NCI-H748 treated with DMSO at 0.1 percent for 48 hours (cell line): ENCODE measurements around the gene HMCN1.
A peak's percentile ranks its signal among the peaks of the same experiment; 100 is the strongest.

Experiments
- DNase-seq: peaks from one replicate; lab custom pipeline; 2025; lab: John Stamatoyannopoulos, UW

Gene HMCN1

GRCh38 chr1:185912504-185912903, 178.3 kb downstream of the HMCN1 start:
- DNase-seq: no peak

GRCh38 chr1:185914089-185914488, 179.9 kb downstream of the HMCN1 start:
- DNase-seq: no peak

- no peak for DNase-seq
Observed at GRCh38 chr1:185916861-185917260, 182.7 kb downstream of the HMCN1 start.

GRCh38 chr1:185917646-185918045, 183.5 kb downstream of the HMCN1 start:
- DNase-seq: no peak

GRCh38 chr1:185920602-185921001, 186.4 kb downstream of the HMCN1 start:
- DNase-seq: no peak

- no peak for DNase-seq
Observed at GRCh38 chr1:185921636-185922035, 187.4 kb downstream of the HMCN1 start.

- peak; percentile 20 for DNase-seq
Observed at GRCh38 chr1:185926588-185926987, 192.4 kb downstream of the HMCN1 start.

GRCh38 chr1:185929776-185930175, 195.6 kb downstream of the HMCN1 start:
- DNase-seq: no peak

GRCh38 chr1:185931438-185931837, 197.2 kb downstream of the HMCN1 start:
- DNase-seq: no peak

GRCh38 chr1:185933580-185933979, 199.4 kb downstream of the HMCN1 start:
- DNase-seq: no peak

- DNase-seq: no peak
Observed at GRCh38 chr1:185934476-185935189, 200.4 kb downstream of the HMCN1 start.

- DNase-seq: no peak
Observed at GRCh38 chr1:185935360-185935759, 201.2 kb downstream of the HMCN1 start.

- no peak for DNase-seq
Observed at GRCh38 chr1:185936641-185937040, 202.4 kb downstream of the HMCN1 start.

- no peak for DNase-seq
Observed at GRCh38 chr1:185938396-185938795, 204.2 kb downstream of the HMCN1 start.

- DNase-seq: no peak
Observed at GRCh38 chr1:185939142-185939541, 205.0 kb downstream of the HMCN1 start.

- DNase-seq: no peak
Observed at GRCh38 chr1:185942961-185943360, 208.8 kb downstream of the HMCN1 start.

GRCh38 chr1:185956881-185957280, 222.7 kb downstream of the HMCN1 start:
- DNase-seq: no peak

GRCh38 chr1:185957441-185958363, 223.5 kb downstream of the HMCN1 start:
- no peak for DNase-seq

GRCh38 chr1:185960422-185961321, 226.5 kb downstream of the HMCN1 start:
- DNase-seq: no peak

- no peak for DNase-seq
Observed at GRCh38 chr1:185961664-185962063, 227.5 kb downstream of the HMCN1 start.

- no peak for DNase-seq
Observed at GRCh38 chr1:185964946-185965345, 230.8 kb downstream of the HMCN1 start.

GRCh38 chr1:185965870-185966269, 231.7 kb downstream of the HMCN1 start:
- DNase-seq: no peak
